Aorta (tissue), 5 donors: ENCODE data around the gene OR6C4. TPM values are rescaled to one million over a fixed set of nuclear protein-coding genes. Genes with fewer than 3 reads are reported as not detected.
"Not testable (repeated sequence)": the region's sequence is repeated elsewhere in the genome, so short reads cannot be mapped to it uniquely, and the experiment has no call there.

Experiments
- ATAC-seq: fragments of 200-7000 bp; cut with Tn5 transposase; one replicate; pipeline ENCODE4 v1.9.1; 2022; ENCODE audit warnings: moderate library complexity; ENCODE audit not compliant: low FRiP score
- DNase-seq, 2 donors: peaks; one replicate each; pipeline ENCODE4 v3.0.0-alpha.2; 2020
- H3K27ac ChIP-seq, 2 donors: one replicate each; pipeline ENCODE4 v1.5.1; 2013; ENCODE audit warnings: low read length in 2 of 2, mild to moderate bottlenecking in 2 of 2, moderate library complexity in 2 of 2, control low read depth in 1 of 2, inconsistent platforms in 1 of 2, low read depth in 1 of 2
- H3K27me3 ChIP-seq, 2 donors: one replicate each; pipeline ENCODE4 v1.6.1; 2013; ENCODE audit warnings: control low read depth in 1 of 2, low read length in 1 of 2, mild to moderate bottlenecking in 1 of 2, moderate library complexity in 1 of 2; ENCODE audit not compliant: insufficient read depth in 2 of 2, control insufficient read depth in 1 of 2
- H3K36me3 ChIP-seq, 2 donors: one replicate each; pipeline ENCODE4 v1.6.1; 2013; ENCODE audit warnings: control low read depth in 1 of 2, low read length in 1 of 2, mild to moderate bottlenecking in 1 of 2; ENCODE audit not compliant: insufficient read depth in 2 of 2, control insufficient read depth in 1 of 2
- H3K4me1 ChIP-seq, 2 donors: one replicate each; pipeline ENCODE4 v1.6.1; 2013; ENCODE audit warnings: low read length in 2 of 2, control low read depth in 1 of 2, mild to moderate bottlenecking in 1 of 2, moderate library complexity in 1 of 2; ENCODE audit not compliant: insufficient read depth in 2 of 2, control insufficient read depth in 1 of 2
- H3K4me3 ChIP-seq, 2 donors: one replicate each; pipeline ENCODE4 v1.5.1; 2013; ENCODE audit warnings: low read length in 2 of 2, control low read depth in 1 of 2, mild to moderate bottlenecking in 1 of 2
- H3K9me3 ChIP-seq: one replicate; pipeline ENCODE4 v1.6.1; 2013; ENCODE audit warnings: mild to moderate bottlenecking, low read length; ENCODE audit not compliant: control insufficient read depth
- WGBS, 2 donors: extraction: QIAGEN DNeasy Blood & Tissue Kit; methylation state at CpG; one replicate each; pipeline ENCODE4 v1.1.7; 2013; 5-methylcytosine and 5-hydroxymethylcytosine counted together
- intact Hi-C, 2 donors: fragments of 100-400 bp; cut with DNase I; formaldehyde crosslinking; loops; one replicate each; pipeline versions ENCODE4 v1.14.2 to v1.15.0; 2022
- long read RNA-seq, 2 donors: library from polyadenylated mRNA; unstranded; transcript quantifications; one replicate each; pipeline ENCODE4 v2.0.0, GENCODE V29; 2020 to 2021
- polyA plus RNA-seq, 2 donors: library from polyadenylated mRNA; stranded (reverse); fragments of 200-250 nt; gene quantifications; one replicate each; pipeline ENCODE4 v1.2.3, GENCODE V29; 2013
- total RNA-seq, 2 donors: library from RNA; stranded (reverse); fragmentation: NEBNext Ultra II Directional; extraction: Animal tissue kit (Norgen Biotek cat#: 25700); gene quantifications; one replicate each; pipeline ENCODE4 v1.2.1, GENCODE V29; 2021
- donor health status: healthy with polysubstance abuse.
- donor health status: Bipolar disorder and iron deficiency.
- donor health status: DM: no; HTN: no; CAD: no.
- donor health status: DM: no; HTN: no; CAD: no.
- donor health status: DM: yes; HTN: yes; CAD: no.

Gene OR6C4
- total RNA-seq (not detected), polyA plus RNA-seq (not detected)
- long read RNA-seq, donor 1: 0 reads
- long read RNA-seq, donor 2: 0 reads

GRCh38 chr12:55549302-55549701 is at the start of gene OR6C4:
Gene OR6C4, plus strand, starts transcription at chr12:55549602. Its CDS starts 1,625 bp downstream, at chr12:55551227.
- intact Hi-C loops: no loop called here
- ATAC-seq (no peak), DNase-seq (no peak)
- H3K27me3 ChIP-seq: peaks cover 0 to 1% of the 10 kb centered on the region in 2 donors
- no peak within 1 kb of the TSS for H3K27ac ChIP-seq
- peaks cover 2% of the 10 kb centered on the region for H3K9me3 ChIP-seq
- H3K4me1 ChIP-seq: no peaks in the 10 kb centered on the region
- no peaks in the 10 kb centered on the region for H3K36me3 ChIP-seq
- no peak within 1 kb of the TSS for H3K4me3 ChIP-seq
- 38 to 41% methylated on average over 2 of the region's 2 CpGs for WGBS, 2 donors

- Histone ChIP-seq H3K27me3 (no peaks in the 10 kb centered on the region), H3K4me1 (no peaks in the 10 kb centered on the region), H3K27ac (no peak overlapping the region), H3K4me3 (no peak overlapping the region), H3K36me3 (no peaks in the 10 kb centered on the region), H3K9me3 (peaks cover 3% of the 10 kb centered on the region)
- 4 to 5% methylated on average over 2 of the region's 2 CpGs for WGBS, 2 donors
- no peak for DNase-seq
- intact Hi-C loops: no loop called here
- no peak for ATAC-seq
Measured at GRCh38 chr12:55499810-55500252, 49.6 kb upstream of the OR6C4 start.

- Histone ChIP-seq H3K4me1 (no peaks in the 10 kb centered on the region), H3K27ac (no peak overlapping the region), H3K4me3 (no peak overlapping the region), H3K36me3 (no peaks in the 10 kb centered on the region), H3K9me3 (peaks cover 3% of the 10 kb centered on the region), H3K27me3 (no peaks in the 10 kb centered on the region)
- ATAC-seq (no peak), DNase-seq (no peak)
- intact Hi-C loops: no loop called here
- WGBS, 2 donors: 23 to 29% methylated on average over 2 of the region's 2 CpGs
Measured at GRCh38 chr12:55501601-55502000, 47.8 kb upstream of the OR6C4 start.

- intact Hi-C loops: no loop called here
- no peak for DNase-seq
- ATAC-seq: no peak
- H3K27me3 ChIP-seq: no peaks in the 10 kb centered on the region
- no peak overlapping the region for H3K27ac ChIP-seq
- no peaks in the 10 kb centered on the region for H3K4me1 ChIP-seq
- 63 to 70% methylated on average over 1 of the region's 1 CpG for WGBS, 2 donors
- no peaks in the 10 kb centered on the region for H3K36me3 ChIP-seq
- no peak overlapping the region for H3K4me3 ChIP-seq
- peaks cover 1% of the 10 kb centered on the region for H3K9me3 ChIP-seq
Measured at GRCh38 chr12:55515696-55516095, 33.7 kb upstream of the OR6C4 start.

DNA sequence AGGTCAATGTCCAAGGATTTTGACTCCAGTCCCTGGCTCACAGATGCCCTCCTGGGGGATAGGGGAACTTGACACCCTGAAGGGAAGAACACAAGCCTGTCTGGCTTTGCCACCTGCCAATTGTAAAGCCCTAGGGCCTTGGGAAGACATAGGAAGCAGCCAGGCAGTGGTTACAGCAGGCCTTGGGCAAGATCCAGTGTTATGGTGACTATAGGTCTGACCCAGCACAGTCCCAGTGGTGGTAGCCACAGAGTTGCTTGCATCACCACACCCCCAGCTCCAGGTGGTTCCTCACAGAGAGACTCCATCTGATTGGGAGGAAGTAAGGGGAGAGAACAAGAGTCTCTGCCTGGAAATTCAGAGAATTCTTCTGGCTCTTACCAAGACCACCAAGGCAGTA is 33.0 kb upstream of the OR6C4 start:
- Histone ChIP-seq H3K27me3 (no peaks in the 10 kb centered on the region), H3K27ac (no peak overlapping the region), H3K36me3 (no peaks in the 10 kb centered on the region), H3K9me3 (peaks cover 1% of the 10 kb centered on the region), H3K4me3 (no peak overlapping the region), H3K4me1 (no peaks in the 10 kb centered on the region)
- ATAC-seq (no peak), DNase-seq (no peak)
- intact Hi-C loops: no loop called here

DNA sequence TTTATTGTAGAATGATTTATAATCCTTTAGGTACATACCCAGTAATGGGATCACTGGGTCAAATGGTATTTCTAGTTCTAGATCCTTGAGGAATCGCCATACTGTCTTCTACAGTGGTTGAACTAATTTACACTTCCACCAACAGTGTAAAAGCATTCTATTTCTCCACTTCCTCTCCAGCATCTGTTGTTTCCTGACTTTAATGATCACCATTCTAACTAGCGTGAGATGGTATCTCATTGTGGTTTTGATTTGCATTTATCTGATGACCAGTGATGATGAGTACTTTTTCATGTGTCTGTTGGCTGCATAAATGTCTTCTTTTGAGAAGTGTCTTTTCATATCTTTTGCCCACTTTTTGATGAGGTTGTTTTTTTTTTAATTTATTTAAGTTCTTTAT is 1.2 kb upstream of the OR6C4 start:
- H3K9me3 ChIP-seq, H3K36me3 ChIP-seq, H3K4me3 ChIP-seq, H3K27ac ChIP-seq, intact Hi-C loops, ATAC-seq, H3K4me1 ChIP-seq, H3K27me3 ChIP-seq, DNase-seq: not testable (repeated sequence)
- 69 to 72% methylated on average over 2 of the region's 2 CpGs for WGBS, 2 donors

DNA sequence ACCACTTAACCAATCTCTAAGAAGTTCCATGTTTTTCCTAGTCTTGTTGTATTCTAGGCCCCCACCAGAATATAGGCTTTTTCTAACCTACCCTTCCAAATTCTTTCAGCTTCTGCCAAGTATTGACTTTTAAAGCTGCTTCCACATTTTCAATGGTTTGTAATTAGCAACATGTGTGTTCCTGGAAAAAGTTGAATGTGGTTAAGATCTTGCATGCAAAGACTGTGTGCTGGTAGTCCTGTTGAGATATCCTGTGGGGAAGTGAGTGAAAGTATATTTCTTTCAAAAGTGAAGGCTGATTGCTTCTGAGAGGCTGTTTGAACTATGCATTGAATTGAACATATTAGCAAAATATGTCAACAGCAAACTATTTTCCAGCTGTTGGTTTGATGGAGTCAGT is 646 bp upstream of the OR6C4 start:
- Histone ChIP-seq H3K36me3 (no peaks in the 10 kb centered on the region), H3K9me3 (peaks cover 2% of the 10 kb centered on the region), H3K4me1 (no peaks in the 10 kb centered on the region), H3K27ac (no peak overlapping the region), H3K27me3 (no peaks in the 10 kb centered on the region), H3K4me3 (no peak overlapping the region)
- intact Hi-C loops: no loop called here
- ATAC-seq: no peak
- DNase-seq: no peak

DNA sequence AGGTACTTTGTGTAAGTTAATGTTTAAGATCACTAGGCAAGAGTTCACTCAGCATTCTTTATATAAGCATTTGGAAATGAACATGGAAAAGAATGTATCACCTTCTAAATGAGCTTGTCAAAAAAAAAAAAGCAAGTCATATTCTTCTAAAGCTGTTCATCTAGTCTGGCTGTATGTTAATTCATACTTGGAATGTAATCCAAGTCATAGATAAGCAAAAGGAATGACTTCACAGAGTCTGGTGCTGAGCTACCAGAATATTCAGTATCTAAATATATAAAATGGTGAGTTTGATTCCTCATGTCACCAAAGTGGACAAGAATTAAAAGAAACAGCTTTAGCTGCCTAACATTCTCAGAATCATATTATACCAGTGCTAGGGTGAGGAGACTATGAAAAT is 4.9 kb downstream of the OR6C4 start:
- Histone ChIP-seq H3K4me1 (no peaks in the 10 kb centered on the region), H3K27me3 (peaks cover 0 to 1% of the 10 kb centered on the region in 2 donors), H3K36me3 (no peaks in the 10 kb centered on the region), H3K9me3 (peaks cover 7% of the 10 kb centered on the region), H3K4me3 (no peak overlapping the region), H3K27ac (no peak overlapping the region)
- intact Hi-C loops: no loop called here
- ATAC-seq (no peak), DNase-seq (no peak)

GRCh38 chr12:55570060-55570459 is 20.7 kb downstream of the OR6C4 start:
- intact Hi-C loops, H3K27me3 ChIP-seq, DNase-seq, H3K9me3 ChIP-seq, H3K27ac ChIP-seq, ATAC-seq, H3K4me1 ChIP-seq, H3K4me3 ChIP-seq, H3K36me3 ChIP-seq: not testable (repeated sequence)
